GM23248 (cell line): ENCODE results near the gene C22orf23.

Source experiments
- EZH2 ChIP-seq: fragments of 200-600 bp; sonication (generic); IDR thresholded peaks from 2 replicates; pipeline ENCODE4 v1.6.1; 2018; ENCODE audit warnings: antibody characterized with exemption, mild to moderate bottlenecking; ENCODE audit not compliant: insufficient read depth, poor library complexity, severe bottlenecking
- EZH2phosphoT487 ChIP-seq: fragments of 200-600 bp; sonication (generic); IDR thresholded peaks from 2 replicates; pipeline ENCODE4 v1.6.1; 2018; ENCODE audit warnings: antibody characterized with exemption, moderate library complexity, mild to moderate bottlenecking, low read depth; ENCODE audit not compliant: insufficient read depth

DNA sequence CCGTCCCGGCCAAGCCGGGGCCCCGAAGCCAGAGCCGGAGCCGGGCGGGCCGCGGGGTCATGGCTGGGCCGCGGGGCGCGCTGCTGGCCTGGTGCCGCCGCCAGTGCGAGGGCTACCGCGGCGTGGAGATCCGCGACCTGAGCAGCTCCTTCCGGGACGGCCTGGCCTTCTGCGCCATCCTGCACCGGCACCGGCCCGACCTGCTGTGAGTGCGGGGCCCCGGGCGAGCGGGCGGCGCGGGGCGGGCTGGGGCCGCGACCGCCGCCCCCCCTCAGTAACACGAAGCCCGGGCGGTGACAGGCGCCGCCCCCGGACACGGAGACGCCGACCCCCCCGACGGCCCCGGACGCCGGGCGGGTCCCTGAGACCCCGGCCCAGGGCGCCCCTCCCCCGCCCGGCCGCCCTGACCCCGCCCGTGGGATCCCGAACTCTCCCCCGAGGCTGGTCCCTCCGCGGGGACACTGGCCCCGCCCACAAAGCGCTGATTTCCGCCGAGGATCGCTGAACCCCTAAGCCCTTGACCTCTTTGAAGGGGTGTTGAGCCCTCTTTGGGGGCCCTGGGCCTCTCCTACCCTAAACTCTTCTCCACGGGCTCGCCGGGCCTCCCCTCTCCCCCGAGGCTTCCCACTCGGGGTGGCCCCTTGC is 46.9 kb downstream of the C22orf23 start:
- TF ChIP-seq EZH2phosphoT487 = no peak
- TF ChIP-seq EZH2 = no peak
